HG02885 (cell line): ENCODE measurements around the gene VAV2.
"Not testable (repeated sequence)": the region's sequence is repeated elsewhere in the genome, so short reads cannot be mapped to it uniquely, and the experiment has no call there.

Experiments used
- ATAC-seq: cut with Tn5 transposase; IDR thresholded peaks from one replicate; pipeline ENCODE4 v1.9.1; 2021; ENCODE audit warnings: mild to moderate bottlenecking; ENCODE audit not compliant: unreplicated experiment, poor library complexity

VAV2 gene

DNA sequence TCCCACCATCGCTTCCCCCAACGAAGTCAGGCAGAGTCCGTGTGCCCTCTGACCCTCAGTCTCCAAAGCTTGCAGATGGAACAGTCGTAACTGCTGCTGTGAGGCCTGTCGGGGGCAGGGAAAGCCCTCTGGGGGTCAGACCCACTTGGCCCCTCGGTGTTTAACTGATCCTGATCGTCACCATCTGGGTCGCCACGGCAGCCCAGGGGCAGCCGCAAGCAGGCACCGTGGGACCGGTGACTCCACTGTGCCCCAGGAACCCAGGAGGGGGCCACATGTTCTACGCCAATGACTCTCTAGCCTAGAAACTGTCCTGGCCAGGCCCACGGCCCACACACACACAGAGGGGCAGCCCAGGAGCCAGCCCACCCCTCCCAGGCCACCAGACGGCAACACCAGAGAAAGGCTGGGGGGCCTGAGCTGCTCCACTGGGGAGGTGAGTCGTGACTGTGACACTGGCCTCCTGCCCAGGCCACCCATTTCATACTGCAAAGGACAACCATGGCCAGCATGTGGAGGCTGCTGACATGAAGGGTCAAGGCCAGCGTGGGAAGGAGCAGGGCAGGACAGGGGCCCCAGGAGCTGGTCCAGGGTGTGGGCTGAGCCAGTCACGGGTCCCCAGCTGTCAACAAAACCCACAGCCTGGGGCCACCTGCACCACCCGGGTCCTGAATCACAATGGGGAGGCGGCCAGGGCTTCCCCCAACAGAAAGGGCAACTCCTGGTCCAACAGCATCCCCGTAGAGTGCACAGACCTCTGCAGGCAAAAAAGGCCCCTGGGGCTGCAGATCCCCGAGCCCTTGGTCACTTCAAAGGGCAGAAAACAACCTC is 20.8 kb downstream of the VAV2 start:
- no peak for ATAC-seq

GRCh38 chr9:133970581-133971058 is 21.5 kb downstream of the VAV2 start:
- no peak for ATAC-seq

GRCh38 chr9:133969681-133970580 is 22.2 kb downstream of the VAV2 start:
- ATAC-seq: no peak

- no peak for ATAC-seq
Observed at GRCh38 chr9:133968966-133969617, 23.0 kb downstream of the VAV2 start.

- no peak for ATAC-seq
Observed at GRCh38 chr9:133968428-133968827, 23.7 kb downstream of the VAV2 start.

GRCh38 chr9:133967024-133967741 is 24.9 kb downstream of the VAV2 start:
- no peak for ATAC-seq

GRCh38 chr9:133964463-133964862 is 27.7 kb downstream of the VAV2 start:
- ATAC-seq: no peak

DNA sequence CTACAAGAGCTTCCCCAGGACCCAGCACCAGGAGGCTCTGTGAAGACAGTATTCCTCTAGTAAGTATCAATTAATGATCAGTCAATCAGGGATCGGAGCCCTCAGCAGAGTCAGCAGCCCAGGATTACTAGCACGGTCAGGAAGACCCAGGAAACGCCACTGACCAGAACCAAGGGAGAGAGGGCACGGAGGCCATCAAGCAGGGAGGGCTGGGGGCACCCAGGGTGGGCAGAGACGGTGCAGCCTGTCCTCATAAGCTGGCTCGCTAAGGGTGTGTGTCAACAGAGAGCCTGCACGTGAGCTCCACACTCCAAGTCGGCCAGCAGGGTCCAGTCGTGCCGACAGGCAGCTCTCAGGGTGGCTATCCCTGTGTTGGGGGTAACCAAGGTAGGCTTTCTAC is 29.0 kb downstream of the VAV2 start:
- no peak for ATAC-seq

GRCh38 chr9:133962341-133962740 is 29.8 kb downstream of the VAV2 start:
- no peak for ATAC-seq

- no peak for ATAC-seq
Observed at GRCh38 chr9:133961226-133962165, 30.6 kb downstream of the VAV2 start.

DNA sequence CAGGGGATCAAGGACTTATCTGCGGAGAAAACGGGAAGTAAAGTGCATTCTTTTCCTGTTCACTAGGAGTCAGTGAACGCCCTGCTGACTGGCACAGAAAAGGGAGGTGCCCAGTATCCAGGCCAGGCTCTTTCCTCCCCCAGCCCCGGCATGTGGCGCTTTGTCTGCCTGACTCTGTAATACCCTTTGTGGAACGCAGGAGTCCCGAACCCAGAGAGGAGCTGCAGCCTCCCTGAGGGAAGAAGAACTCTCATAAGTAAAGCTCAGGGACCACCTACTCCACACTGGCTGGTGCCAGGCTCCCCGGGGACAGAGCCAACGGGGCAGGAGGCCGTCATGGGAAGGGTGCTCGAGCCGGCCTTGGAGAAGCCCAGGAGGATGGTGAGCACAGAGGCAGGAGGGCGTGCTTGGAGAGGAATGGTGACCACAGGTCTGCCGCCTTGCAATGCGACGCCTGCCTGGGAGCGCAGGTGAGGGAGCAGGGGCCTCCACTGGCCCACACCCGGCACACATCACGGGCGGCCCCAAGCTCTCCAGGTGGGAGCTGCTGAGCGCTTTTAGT is 31.5 kb downstream of the VAV2 start:
- ATAC-seq: no peak

GRCh38 chr9:133959966-133960567 is 32.1 kb downstream of the VAV2 start:
- no peak for ATAC-seq

DNA sequence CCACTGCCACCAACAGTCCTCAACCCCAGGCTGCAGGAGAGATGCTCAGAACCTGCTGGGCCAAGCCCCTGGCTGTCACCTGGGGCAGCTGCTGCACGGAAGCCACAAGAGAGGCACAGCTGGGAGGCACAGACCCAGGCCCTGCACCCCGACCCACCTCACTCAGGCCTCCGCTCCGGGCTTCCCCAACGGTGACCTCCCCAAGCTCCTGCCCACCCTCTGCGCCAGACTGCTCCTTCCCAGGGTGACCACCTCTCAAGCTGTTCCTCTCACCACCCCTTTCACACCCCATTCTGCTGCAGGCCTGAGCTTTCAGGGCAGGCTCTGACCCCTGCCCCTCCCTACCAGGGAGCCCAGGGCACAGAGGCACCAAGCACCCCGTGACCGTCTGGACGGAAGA is 33.0 kb downstream of the VAV2 start:
- ATAC-seq: no peak

DNA sequence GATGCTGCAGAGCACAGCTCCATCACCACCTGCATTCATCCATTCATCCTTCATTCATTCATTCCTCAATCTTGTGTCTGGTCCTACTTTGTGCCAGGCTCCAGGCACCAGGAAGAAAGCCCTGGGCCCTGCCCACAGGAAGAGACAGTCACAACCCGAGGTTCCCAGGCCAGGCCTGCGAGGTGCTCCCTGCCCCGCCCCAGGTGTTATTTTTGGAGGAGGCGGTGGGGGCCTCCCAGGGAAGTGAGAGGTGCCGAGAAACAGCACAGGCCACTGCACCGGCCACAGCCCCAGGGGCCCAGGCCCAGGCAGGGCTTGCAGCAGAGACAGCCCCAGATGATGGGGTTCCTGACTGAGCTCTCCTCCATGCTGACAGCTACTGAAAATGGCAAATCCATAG is 33.4 kb downstream of the VAV2 start:
- no peak for ATAC-seq

DNA sequence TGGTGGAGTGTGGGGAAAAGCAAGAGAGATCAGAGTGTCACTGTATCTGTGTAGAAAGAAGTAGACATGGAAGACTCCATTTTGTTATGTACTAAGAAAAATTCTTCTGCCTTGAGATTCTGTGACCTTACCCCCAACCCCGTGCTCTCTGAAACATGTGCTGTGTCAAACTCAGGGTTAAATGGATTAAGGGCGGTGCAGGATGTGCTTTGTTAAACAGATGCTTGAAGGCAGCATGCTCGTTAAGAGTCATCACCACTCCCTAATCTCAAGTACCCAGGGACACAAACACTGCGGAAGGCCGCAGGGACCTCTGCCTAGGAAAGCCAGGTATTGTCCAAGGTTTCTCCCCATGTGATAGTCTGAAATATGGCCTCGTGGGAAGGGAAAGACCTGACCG is 34.4 kb downstream of the VAV2 start:
- not testable (repeated sequence) for ATAC-seq

GRCh38 chr9:133957328-133957727 is 34.8 kb downstream of the VAV2 start:
- ATAC-seq: no peak

DNA sequence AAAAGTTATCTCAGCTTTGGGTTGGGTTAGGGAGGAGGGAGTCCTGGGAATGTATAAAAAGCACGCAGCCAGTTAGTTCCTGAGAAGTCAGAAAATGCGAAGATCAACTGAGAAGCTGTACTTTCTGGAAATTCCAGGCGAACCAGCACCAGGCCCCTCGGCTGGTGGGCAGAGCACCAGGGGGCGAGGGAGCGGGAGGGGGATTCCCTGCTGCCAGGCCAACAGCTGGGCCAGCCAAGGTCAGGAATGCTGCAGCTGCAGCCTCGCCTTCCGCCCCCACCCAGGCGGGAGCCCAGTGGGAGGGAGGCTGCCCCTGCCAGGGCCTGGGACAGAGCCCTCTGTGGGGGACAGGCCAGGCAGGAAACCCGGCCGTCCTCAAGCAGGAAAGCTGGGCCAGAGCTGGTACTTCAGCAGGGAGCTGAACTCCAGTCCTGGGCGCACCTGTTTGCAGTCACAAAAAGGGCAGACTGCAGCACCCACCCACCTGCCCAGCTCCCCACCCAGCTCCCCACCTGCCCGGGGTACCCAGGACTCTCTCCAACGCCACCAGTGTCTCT is 35.5 kb downstream of the VAV2 start:
- no peak for ATAC-seq

- ATAC-seq: no peak
Observed at GRCh38 chr9:133955821-133956411, 36.2 kb downstream of the VAV2 start.
